ENCODE results near the gene MEP1B. TPM values are rescaled to one million over a fixed set of nuclear protein-coding genes. Genes with fewer than 3 reads are reported as not detected.
"Not testable (repeated sequence)": the region's sequence is repeated elsewhere in the genome, so short reads cannot be mapped to it uniquely, and the experiment has no call there.

The MEP1B gene
- total RNA-seq, 1 donor from 2014 or later: not detected

DNA sequence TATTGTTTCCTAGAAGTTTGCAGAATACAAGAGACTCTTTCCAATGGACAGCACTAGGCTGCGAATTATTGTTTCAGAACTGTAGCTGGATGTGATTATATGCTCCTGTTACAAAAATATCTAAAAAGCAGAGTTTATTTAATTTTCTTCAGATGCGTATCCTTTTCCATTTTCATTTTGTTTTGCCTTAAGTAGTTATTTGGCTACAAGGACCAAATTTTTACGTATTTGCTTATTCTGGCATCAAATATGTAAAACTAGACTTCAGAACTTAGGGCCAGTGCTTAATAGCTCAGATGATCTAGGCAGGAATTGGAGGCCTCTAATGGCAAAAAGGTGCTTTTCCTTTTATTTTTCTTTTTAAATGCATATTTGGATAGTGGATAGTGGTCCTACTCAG lies 18.7 kb downstream of the MEP1B start:
- no peak for DNase-seq (ENCODE audit: low read depth)
- TF ChIP-seq, protein P1, sequence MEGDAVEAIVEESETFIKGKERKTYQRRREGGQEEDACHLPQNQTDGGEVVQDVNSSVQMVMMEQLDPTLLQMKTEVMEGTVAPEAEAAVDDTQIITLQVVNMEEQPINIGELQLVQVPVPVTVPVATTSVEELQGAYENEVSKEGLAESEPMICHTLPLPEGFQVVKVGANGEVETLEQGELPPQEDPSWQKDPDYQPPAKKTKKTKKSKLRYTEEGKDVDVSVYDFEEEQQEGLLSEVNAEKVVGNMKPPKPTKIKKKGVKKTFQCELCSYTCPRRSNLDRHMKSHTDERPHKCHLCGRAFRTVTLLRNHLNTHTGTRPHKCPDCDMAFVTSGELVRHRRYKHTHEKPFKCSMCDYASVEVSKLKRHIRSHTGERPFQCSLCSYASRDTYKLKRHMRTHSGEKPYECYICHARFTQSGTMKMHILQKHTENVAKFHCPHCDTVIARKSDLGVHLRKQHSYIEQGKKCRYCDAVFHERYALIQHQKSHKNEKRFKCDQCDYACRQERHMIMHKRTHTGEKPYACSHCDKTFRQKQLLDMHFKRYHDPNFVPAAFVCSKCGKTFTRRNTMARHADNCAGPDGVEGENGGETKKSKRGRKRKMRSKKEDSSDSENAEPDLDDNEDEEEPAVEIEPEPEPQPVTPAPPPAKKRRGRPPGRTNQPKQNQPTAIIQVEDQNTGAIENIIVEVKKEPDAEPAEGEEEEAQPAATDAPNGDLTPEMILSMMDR (conservative IDR thresholded peaks at IDR 0.05; ENCODE audit: low read depth, low read length): no peak
- no peak overlapping the region for H3K4me3 ChIP-seq (ENCODE audit: low read depth, low read length)

DNA sequence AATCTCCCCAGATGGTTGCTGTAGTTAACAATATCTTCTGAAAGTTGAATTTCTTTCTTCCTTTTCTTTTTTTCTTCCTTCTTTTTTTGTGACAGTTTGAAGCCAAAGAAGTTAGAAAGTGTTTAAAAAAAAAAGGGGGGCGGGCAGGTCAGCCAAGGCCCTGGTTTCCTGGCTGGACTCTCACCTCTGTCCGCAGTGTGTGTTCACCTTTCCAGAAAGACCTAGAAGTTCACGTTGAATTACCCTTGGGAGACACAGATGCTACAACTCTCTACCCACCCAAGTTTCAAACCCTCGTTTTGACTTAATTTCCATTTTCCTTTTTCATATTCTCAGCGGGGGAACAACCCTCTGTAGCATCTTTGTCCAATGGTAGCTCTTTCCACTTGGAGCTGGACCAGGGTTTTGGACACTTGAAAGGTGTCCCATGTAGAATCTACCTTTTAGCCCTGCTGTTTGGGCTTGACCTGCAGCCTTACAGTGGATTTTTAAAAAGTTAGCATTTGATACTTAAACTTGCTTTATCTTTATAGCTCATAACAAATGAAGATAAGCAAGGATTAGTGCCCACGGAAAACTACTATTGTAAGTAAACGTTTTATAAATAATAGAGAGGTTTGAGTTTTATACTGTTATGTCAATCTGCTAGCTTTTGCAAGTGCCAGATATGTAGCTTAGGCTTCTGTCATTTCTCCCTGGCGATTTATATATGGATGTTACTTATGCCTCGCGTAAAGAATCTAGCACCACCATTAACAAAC lies 20.0 kb downstream of the MEP1B start:
- no peak for DNase-seq (ENCODE audit: low read depth)
- TF ChIP-seq, protein P1 (conservative IDR thresholded peaks at IDR 0.05; ENCODE audit: low read depth, low read length): no peak
- no peak overlapping the region for H3K4me3 ChIP-seq (ENCODE audit: low read depth, low read length)

DNA sequence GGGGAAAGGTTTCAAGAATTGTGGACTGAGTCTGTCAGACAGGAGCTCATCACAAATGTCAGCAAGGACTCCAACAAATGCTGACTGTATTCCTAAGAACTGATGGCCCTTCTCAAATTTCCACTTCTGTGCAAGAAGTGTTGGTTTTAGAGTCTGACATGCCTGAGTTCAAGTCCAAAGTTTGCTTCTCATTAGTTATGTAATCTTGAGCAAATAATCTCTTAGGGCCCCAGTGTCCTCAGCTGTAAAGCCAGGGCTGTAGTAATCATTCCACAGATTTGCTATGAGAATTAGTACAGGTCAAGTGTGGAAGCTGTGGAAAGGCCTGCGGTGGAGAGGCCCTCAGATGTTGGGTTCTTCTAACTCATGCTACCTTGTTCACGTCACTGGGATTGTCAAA lies 23.9 kb downstream of the MEP1B start:
- no peak overlapping the region for H3K4me3 ChIP-seq (ENCODE audit: low read depth, low read length)
- no peak for DNase-seq (ENCODE audit: low read depth)
- TF ChIP-seq, protein P1 (conservative IDR thresholded peaks at IDR 0.05; ENCODE audit: low read depth, low read length): no peak

DNA sequence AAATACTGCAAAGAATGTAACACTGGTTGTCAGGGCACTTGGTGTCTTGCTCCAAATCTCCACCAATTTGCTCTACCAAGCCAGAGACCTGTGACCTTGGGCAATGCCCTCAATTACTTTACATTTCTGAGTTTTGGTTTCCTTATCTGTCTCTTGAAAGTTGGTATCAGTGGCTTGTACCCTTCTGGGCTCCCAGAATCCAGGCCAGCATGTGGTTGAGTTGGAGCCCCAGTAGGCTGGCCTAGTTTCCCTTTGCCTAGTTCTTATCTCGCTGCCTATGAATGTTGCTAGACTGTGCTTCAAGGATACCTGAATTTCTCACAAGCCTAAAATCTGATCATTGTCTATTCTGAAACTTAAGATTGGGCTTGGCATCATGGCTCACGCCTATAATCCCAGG lies 26.6 kb downstream of the MEP1B start:
- no peak overlapping the region for H3K4me3 ChIP-seq (ENCODE audit: low read depth, low read length)
- TF ChIP-seq, protein P1 (conservative IDR thresholded peaks at IDR 0.05; ENCODE audit: low read depth, low read length): no peak
- DNase-seq (ENCODE audit: low read depth): no peak

DNA sequence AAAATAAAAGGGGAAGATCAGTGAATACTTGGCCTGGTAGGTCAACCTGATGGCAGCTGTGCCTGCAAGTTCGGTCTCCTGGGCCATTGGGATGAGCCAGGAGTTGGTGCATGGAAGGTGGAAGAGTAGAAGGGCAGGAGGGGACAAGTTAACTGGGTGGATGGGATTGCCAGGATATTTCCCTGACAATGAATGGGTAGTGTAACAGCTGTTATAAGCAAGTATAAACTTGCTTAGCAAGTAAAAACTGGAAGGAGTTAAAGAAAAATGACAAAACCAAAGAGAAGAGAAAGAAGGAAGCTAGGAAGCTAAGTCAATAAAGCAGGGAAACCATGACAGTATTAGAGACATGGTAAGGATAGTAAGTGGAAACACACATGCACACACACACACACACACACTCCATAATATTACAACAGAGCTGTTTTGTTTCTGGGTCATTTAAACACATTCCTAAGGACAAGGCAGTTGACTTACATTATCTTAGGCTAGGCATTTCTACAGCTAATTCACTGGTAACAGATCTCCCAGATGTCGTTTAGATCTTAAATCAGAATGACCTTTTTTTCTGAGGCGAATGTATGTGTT lies 29.7 kb downstream of the MEP1B start:
- no peak for DNase-seq (ENCODE audit: low read depth)
- TF ChIP-seq, protein P1 (conservative IDR thresholded peaks at IDR 0.05; ENCODE audit: low read depth, low read length): no peak
- no peak overlapping the region for H3K4me3 ChIP-seq (ENCODE audit: low read depth, low read length)

DNA sequence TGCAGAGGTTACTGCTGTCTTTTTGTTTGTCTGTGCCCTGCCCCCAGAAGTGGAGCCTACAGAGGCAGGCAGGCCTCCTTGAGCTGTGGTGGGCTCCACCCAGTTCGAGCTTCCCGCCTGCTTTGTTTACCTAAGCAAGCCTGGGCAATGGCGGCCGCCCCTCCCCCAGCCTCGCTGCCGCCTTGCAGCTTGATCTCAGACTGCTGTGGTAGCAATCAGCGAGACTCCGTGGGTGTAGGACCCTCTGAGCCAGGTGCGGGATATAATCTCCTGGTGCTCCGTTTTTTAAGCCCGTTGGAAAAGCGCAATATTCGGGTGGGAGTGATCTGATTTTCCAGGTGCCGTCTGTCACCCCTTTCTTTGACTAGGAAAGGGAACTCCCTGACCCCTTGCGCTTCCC lies 43.5 kb downstream of the MEP1B start:
- H3K4me3 ChIP-seq (ENCODE audit: low read depth, low read length); DNase-seq (ENCODE audit: low read depth): not testable (repeated sequence)

DNA sequence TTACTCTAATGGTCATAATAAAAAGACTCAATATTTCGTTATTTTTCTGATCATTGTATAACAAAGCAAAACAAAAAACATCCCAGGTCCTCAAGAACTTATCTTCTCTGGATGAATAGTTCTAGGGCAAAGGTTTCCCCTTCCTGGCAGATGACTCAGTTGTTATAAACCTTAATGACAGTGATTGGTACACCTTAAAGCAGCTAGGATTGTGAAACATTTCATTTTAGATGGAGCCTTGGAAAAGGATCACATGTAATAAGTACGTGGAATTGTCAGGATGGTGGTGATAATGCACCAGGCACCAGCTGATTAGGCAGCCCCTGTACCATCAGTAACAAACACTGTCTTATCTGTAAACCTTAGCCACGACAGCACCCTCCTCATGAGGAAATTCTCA lies 47.2 kb downstream of the MEP1B start:
- peak; percentile 57 for DNase-seq (ENCODE audit: low read depth)
- H3K4me3 ChIP-seq (ENCODE audit: low read depth, low read length): no peak overlapping the region
- TF ChIP-seq, protein P1 (conservative IDR thresholded peaks at IDR 0.05; ENCODE audit: low read depth, low read length): no peak

Measured in epithelial cell of proximal tubule (primary cell).